HG03558 (cell line): ENCODE measurements around the gene DDX17.
"Not testable (repeated sequence)": the region's sequence is repeated elsewhere in the genome, so short reads cannot be mapped to it uniquely, and the experiment has no call there.

Experiments used
- ATAC-seq: cut with Tn5 transposase; IDR thresholded peaks from one replicate; pipeline ENCODE4 v1.9.1; 2021; ENCODE audit warnings: moderate number of reproducible peaks; ENCODE audit not compliant: unreplicated experiment; ENCODE audit errors: extremely low read depth

Gene DDX17

DNA sequence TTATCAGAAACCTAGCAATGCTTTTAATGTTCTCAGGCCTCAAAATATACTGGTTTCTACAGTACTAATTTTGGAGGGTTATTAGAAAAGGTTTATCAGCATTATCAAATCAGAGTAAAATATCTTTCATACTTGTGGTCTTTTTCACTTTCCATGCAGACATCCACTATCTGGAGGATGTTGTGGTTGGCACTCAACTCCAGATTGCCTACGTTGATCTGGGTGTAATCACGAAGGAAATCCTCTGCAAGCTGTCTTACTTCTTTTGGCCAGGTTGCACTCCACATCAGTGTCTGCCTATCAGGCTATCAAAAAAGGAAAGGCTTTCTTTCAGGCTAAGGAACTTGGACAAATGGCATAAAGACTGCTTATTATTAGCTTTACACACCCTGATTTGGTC, 11.6 kb downstream of the DDX17 start:
- no peak for ATAC-seq

DNA sequence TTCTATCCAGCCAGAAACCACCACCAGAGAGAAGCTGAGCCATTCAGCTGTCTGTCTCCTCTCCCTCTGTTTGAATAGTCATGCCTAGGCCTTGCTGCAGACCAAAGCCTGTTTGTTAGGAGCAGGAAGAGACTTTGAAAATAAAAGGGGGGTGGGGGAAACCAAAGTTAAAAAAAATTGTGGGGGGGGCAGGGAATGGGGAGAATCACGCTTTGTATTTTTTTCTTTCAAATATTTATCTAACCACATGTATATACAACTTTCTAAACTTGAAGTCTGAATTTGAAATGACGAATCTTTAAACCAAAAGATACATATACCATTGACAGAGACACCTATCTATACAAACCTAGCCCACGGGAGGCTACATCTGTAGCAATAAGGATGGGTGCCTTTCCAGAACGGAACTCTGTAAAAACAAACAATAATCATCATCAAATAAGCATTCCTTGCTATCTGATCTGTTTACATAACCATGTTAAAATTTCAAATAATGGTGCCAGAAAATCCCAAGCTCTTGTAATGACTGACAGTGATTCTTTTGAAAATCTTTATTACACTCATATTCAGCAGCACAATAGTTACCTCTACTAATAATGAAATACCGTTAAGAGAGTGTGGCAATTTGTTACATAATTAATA, 14.3 kb downstream of the DDX17 start:
- no peak for ATAC-seq

DNA sequence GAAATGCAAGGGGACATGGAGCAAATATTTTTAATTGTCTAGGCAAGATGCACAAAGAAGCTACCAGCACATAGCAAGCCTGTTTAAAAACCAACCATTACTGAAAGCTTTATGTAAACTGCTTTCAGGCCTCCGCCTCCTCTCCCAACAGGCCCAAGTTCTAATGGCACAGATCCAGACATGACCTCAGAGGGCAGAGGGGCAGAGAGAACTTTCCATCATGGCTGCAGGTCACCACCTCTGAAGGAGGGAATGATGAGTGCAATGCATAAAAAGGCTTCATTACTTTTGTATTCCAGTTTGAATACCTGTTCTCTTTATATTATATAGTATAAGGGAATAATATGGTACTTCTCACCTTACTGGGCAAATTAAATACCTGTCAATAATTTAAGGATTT, 15.2 kb downstream of the DDX17 start:
- no peak for ATAC-seq

DNA sequence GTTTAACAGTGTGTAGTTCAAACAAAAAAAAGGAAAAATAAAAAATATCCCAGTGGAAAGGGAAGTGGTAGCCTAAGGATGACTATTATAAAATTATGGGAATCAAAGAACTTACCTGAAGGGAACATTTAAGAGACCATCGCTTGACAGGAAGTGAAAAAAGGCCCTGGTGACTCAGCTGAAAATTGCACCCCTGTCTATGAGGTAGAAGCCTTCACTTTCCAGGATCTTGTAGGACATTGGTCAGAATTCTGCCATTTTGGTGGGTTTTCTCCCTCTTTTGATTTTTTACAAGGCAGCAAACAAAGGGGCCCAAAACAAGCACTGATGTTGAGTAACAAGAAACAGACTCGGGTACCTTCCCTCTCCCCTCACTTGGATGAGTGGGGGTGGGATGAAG, 15.6 kb downstream of the DDX17 start:
- no peak for ATAC-seq

DNA sequence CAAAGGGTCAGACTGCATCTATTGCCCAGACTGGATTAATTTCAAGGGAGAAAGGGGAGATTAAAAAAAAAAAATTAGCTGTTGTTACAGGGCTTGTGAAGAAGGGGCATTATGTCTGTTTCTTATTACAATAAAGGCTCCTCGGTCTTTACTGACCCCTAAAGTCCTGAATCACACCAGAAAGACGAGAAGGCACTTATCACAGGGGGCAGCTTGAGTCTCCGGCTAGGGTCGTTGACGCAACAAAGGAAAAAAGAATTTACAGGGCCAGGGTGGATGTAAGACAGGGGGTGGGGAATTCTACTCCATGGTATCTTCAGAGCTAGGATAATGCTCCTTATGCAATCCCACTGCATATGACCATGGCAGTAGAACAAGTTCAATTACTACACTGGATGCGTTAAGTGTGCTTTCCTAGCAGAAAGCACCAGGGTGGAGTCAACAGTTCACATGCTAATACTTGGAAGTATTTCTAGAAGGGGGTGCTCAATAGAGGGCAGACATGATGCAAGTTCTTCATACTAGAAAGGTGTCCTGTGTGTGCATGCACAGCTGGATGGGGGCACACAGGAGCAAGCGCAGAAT, 16.5 kb downstream of the DDX17 start:
- no peak for ATAC-seq

DNA sequence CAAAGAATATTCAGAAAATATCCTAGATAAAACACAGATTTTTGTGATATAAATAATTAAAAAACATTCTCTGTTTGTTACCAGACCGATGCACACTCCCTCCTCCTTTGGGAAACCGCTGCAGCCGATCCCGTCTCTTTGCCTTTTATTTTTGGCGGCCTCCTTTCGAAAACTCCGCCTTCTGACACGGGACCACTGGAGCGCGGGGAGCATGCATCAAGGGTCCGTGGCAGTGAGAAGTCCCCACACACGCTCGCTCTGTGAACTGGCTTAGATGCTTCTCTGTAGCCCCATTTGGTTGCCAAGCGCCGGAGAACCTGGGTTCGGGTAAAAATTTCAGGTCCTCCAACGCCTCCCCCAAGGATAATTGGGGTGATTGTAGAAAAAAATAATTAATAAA, 17.0 kb downstream of the DDX17 start:
- no peak for ATAC-seq

DNA sequence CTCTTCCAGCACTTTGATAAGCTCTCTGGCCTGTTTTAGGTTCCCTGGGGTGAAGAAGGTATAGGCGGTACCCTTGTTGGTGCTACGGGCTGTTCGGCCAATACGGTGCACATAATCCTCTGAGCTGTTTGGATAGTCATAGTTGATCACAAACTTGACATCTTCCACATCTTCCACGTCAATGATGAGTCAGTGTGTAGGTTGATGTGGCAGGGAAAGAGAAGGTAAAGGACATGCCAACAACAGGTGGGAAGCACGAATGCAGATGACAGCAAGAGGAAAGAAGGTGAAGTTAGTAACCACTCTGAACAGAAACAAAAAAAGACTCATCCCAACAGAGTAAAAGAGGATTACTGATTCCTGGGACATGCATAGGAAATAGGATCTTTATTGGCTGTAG, 18.2 kb downstream of the DDX17 start:
- no peak for ATAC-seq

DNA sequence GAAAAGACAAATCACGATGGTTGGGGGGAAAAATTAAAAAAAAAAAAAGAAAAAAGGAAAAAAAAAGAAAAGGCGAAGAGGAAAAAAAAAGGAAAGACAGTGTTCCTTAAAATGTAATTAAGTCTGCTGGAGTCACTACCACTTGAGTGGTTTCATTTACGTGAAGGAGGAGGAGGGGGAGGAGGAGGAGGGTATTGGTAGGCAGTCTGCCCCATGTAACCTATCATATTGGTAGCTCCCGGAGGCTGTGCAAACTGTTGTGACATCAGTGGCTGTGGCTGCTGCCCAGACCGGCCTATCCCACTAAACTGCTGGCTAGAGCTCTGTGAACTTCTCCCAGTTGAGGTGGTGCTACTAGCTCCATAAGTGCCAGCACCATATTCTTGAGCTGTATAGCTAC, 20.3 kb downstream of the DDX17 start:
- ATAC-seq, result no peak

DNA sequence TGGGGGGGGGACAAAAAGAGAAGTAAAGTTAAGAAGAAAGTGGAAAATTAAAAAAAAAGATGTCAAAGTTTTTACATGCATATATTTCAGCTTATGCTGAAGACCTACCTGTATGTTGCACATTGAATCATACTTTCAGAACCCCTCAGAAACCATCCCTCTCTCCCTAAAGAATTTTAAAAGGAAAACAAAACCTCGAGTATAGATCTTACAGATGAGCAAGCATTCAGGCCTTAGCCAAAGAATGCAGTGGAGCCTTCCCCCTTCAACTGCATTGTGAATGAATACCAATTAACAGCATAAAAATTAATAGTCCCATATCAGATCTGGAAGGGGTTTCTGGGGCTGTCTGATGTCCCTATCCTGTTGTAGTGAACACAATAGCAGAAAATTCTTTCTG, 21.9 kb downstream of the DDX17 start:
- no peak for ATAC-seq

DNA sequence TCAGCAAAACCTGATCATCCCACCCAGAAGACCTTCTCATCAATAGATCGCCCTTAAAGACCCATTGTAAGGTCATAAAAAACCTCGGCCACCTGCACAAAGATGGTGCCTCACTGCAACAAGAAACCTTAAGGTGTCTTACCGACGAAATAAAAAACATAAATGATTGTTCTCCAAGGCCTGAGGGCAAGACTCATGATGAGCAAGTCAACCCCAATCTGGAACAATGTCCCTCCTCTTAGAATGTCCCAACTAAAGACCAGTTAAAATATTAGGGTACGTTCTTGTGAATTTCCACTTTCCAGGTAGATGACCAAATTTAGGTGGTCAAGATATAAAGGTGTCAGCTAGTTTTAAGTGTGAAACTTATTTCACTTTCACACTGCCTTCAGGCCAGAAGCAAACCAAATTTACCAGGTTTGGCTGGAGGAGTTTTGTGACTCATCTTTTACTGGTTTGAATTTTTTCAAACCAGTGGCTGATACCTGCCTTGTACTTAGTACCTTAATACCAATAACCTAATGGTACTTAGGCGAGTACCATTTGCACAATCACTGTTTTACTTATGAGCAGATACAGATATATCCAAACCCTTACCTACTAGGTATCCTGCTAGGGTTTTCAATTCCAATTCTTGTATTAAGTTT, 23.3 kb downstream of the DDX17 start:
- no peak for ATAC-seq

DNA sequence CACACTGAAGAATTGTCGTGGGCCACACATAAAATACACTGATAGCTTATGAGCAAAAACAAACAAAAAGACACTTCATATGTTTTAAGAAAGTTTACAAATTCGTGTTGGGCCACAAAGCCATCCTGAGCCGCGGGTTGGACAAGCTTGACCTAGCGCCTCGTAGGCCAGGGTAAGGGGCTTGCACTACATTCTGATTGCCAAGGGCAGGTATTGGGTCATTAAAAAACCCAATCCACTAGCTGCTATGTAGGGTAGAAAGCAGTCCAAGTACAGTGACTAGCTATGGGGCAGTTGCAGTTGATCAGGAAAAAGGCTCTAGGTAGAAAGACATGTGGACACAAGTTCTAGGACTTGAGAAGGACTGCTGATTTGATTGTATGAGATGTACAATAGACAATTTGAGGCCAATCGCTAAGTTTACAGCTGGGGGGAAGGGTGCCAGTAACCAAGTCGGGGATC, 24.2 kb downstream of the DDX17 start:
- no peak for ATAC-seq

DNA sequence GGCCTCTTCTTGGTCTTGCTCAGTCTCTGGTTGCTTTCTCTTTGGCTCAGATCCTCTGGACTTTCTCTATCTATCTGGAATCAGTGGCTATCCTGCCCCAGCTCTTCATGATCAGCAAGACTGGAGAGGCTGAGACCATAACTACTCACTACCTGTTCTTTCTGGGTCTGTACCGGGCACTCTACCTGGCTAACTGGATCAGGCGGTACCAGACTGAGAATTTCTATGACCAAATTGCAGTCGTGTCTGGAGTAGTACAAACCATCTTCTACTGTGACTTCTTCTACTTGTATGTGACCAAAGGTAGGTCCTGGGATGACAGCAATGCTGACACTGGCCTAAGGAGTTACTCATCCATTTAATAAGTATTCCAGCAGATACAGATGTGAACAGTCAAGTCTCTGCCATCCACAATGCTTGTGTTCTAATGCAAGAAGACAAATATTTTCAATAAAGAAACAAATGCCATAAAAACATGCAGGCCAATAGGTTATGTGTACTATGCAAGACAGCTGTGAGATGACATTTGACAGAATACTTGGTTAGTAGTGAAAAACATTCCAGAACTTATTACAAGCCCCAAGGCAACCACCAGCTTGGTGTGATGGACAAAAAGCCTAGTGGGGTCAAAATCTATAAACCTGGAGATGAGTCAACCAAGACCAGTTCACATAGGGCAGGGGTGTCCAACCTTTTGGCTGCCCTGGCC, 24.8 kb downstream of the DDX17 start:
- no peak for ATAC-seq

DNA sequence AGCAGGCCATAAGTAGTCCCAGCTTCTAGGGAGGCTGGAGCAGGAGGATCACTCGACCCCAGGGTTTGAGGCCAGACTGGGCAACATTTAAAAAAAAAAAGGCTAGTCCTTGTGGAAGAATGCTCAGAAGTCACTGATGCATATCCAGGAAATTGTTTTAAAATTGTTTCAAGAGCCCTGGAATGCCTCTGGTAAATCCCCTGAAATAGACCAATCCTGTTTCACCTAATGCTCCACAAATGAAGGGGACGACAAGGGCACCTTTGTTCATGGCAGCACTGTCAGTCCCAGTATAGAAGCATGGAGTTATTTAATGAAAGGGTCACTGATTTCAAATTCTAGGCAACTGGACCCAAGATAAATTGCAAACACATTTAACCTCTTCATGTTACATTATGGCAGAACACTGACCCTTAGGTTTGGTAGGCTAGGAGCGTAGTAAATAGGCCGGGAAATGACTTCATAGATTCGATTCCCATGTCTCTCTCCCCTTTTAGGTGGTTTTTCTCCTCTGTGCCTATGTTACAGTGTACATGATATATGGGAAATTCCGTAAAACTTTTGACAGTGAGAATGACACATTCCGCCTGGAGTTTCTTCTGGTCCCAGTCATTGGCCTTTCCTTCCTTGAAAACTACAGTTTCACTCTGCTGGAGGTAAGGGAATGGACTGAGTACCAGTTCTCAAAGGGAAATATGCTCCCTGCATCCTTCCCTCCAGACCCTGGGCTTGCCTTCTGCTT, 26.8 kb downstream of the DDX17 start:
- no peak for ATAC-seq

DNA sequence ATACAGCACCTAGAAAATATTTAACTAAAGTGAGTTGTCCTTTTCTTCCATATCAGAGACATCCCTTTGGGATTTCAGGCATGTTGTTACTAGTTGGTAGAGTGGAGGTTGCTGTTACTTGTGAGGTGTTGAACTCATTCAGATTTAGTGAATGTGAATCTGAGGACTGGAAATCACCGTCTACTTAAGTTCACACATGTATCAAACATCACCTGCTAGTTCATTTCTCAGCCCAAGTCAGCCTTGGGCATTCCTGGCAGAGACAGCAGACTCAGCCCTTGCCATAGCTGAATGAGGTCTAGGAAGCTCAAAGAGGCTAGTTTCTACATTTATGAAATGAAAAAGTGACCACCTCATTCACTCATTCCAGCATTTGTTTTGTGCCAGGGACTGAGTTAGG, 28.5 kb downstream of the DDX17 start:
- no peak for ATAC-seq

DNA sequence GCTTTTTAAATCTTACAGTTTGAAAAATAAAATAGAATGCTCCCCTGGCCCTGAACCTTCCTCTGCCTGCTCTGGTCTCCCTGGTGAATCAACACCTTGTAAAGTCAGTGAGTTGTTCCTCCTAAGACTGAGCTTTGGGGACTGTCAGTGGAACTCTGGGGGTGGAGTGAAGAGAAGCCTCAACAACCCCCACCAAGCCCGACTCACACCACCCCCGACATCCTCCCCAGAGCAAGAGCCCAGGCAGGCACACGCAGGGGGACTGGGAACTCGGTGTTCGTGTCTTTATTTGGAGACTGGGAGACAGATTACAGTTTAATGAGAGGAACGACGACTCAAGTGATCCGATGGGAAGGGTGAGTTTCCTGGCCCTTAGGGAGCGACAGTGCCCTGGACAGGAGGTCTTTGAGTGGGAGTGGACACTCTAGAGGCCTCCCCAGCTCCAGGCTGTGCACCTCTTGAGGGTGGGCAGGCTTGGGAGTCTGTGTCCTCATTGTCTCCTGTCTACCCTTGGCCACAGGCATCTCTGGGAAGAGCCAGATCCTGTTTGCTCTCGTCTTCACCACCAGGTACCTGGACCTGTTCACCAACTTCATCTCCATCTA, 32.0 kb downstream of the DDX17 start:
- ATAC-seq, result no peak

DNA sequence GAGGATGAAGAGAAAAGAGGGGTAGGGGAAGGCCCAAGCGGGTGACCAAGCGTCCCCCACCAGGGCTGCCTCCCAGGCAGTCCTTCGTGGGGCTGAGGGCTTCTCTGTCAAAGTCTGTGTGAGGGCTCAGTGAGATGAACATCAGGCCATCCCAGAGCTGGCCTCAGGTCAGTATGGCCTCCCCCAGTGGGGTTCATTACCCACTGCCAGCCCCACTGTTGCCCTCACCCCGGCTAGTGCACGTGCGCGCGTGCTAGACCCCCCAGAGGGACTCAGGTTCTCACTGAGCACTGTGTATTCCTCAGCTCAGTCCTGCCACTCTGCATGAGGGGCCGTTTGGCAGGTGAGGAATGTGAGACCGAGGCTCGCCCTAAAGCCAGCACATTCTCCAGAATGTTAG, 34.9 kb downstream of the DDX17 start:
- no peak for ATAC-seq

DNA sequence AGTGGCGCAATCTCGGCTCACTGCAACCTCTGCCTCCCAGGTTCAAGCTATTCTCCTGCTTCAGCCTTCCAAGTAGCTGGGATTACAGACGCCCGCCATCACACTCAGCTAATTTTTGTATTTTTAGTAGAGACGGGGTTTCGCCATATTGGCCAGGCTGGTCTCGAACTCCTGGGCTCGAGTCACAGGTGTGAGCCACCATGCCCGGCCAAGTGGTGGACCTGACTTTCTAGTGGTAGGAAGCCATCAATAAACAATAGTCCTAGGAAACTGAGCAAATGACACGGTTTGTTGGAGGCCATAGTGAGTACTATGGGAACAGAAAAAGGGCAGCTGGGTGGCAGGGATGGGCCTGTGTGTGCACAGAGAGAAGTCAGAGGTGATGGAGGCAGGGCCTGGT, 35.9 kb downstream of the DDX17 start:
- not testable (repeated sequence) for ATAC-seq

DNA sequence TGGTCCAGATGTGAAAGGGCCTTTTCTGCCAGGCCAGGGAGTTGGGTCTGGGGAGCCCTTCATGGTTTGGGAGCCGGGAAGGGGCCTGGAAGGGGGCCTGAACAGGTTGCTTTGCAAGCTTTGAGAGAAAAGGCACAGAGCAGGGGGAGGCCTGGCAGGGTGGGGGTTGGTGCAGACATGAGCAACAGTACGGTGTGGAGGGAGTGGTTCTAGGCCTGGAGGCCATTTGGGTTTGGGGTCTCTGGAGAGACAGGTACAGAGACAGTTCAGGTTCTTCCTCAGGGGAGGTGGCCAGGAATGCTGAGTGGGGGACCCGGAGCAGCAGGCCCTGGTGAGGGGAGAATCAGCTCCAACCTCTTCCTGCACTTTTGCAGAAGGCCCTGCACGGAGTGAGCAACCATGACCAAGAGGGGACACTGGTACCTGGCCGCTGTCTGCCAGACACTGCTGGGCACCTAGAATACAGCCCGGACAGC, 36.8 kb downstream of the DDX17 start:
- ATAC-seq, result no peak

DNA sequence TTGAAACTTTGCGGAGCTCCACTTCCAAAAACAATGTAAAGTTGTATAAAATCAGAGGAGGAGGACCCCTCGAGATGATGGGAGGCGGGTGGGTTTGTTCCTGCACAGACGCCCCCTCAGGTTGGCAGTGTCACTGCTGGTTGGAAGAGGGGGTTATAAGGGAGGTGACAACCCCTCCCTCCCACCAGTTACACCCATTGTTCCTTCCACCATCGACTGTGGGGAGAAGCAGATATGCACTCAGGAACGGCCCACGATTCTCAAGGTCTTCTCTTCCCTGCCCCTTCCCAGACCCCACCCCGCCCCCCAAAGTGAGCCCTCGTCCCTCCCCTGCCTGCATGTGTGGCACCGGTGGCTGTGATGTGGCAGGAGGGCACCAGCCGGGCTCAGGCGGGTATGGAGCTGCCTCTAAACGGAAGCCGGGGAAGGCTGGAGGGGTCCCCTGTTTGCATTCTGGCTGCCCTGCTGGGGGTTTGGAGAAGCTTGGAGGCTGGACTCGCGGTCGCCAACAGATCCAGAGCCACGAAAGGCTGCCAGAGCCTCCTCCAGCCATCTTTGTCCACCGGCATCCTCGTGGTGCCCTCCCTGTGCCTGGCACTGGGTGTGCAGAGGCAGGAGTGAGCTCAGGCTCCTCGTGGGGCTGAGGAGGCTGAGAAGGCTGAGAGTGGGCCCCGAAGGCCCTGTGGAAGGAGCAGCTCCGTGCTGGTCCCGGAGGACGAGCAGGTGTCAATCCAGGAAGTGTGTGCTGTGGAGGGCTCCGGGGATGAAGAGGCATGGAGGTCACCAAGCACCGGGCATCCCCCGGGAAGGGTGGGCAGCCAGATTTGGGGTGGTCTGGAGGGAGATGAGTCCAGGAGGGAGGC, 37.4 kb downstream of the DDX17 start:
- ATAC-seq, result no peak
